ENCODE results near the gene METTL21A.

DNA sequence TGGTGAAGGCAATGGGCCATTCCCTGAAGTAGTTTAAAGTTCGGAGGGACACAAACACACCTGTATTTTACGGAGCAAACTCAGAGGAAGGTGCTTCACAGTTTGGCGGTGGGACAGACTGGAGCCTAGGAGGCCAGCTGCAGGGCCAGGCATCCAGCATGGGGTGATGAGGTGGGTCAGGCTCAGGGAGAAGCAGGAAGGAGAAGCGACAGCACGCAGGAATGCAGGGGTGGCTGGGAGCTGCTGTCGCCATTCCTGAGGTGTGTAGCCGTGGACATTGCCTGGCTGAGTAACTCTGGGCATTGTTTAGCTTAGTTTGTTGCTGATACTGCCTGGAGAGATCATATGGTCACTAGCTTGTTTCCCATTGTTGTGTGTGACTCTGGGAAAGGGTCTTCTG lies 35.8 kb upstream of the METTL21A start:
- TF ChIP-seq, protein P1, sequence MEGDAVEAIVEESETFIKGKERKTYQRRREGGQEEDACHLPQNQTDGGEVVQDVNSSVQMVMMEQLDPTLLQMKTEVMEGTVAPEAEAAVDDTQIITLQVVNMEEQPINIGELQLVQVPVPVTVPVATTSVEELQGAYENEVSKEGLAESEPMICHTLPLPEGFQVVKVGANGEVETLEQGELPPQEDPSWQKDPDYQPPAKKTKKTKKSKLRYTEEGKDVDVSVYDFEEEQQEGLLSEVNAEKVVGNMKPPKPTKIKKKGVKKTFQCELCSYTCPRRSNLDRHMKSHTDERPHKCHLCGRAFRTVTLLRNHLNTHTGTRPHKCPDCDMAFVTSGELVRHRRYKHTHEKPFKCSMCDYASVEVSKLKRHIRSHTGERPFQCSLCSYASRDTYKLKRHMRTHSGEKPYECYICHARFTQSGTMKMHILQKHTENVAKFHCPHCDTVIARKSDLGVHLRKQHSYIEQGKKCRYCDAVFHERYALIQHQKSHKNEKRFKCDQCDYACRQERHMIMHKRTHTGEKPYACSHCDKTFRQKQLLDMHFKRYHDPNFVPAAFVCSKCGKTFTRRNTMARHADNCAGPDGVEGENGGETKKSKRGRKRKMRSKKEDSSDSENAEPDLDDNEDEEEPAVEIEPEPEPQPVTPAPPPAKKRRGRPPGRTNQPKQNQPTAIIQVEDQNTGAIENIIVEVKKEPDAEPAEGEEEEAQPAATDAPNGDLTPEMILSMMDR (IDR thresholded peaks at IDR 0.05), result no peak
- TF ChIP-seq ZFX (IDR thresholded peaks at IDR 0.05; ENCODE audit: borderline replicate concordance), result no peak
